Gastroesophageal sphincter (tissue), 4 donors: ENCODE measurements around the gene BST1. TPM values are rescaled to one million over a fixed set of nuclear protein-coding genes. Genes with fewer than 3 reads are reported as not detected.

ENCODE experiments used
- ATAC-seq: fragments of 150-250 bp; one replicate; pipeline ENCODE4 v1.9.1; 2016; ENCODE audit warnings: mild to moderate bottlenecking, moderate library complexity
- H3K27ac ChIP-seq, 4 donors: fragments of 200-600 bp; sonication (generic) in 3 of 4; 1 replicate in 3 of 4; 2 replicates in 1 of 4; pipeline ENCODE4 v1.5.1; 2016 to 2019
- H3K27me3 ChIP-seq: fragments of 200-600 bp; sonication (generic); one replicate; pipeline ENCODE4 v1.5.1; 2019
- H3K36me3 ChIP-seq, 2 donors: fragments of 200-600 bp; sonication (generic); one replicate each; pipeline ENCODE4 v1.5.1; 2019; ENCODE audit warnings: control low read depth in 1 of 2
- H3K4me1 ChIP-seq, 3 donors: fragments of 200-600 bp; sonication (generic); 1 replicate in 2 of 3; 2 replicates in 1 of 3; pipeline ENCODE4 v1.5.1; 2016 to 2019; ENCODE audit warnings: control low read depth in 2 of 3
- H3K4me3 ChIP-seq, 2 donors: fragments of 200-600 bp; sonication (generic); one replicate each; pipeline ENCODE4 v1.5.1; 2019; ENCODE audit warnings: mild to moderate bottlenecking in 1 of 2, moderate library complexity in 1 of 2
- H3K9me3 ChIP-seq, 3 donors: fragments of 200-600 bp; sonication (generic); one replicate each; pipeline ENCODE4 v1.5.1; 2017 to 2019; ENCODE audit warnings: control low read depth in 2 of 3
- EP300 ChIP-seq: sonication (generic); formaldehyde crosslinking; IDR thresholded peaks from one replicate; pipeline ENCODE4 v1.6.1; 2017; ENCODE audit warnings: antibody characterized with exemption, mild to moderate bottlenecking
- POLR2A ChIP-seq, 2 donors: fragments of 450-650 bp; IDR thresholded peaks; one replicate each; pipeline ENCODE4 v1.6.1; 2017; ENCODE audit warnings: antibody characterized with exemption in 2 of 2, mild to moderate bottlenecking in 2 of 2, moderate library complexity in 1 of 2
- POLR2AphosphoS5 ChIP-seq: sonication (generic); formaldehyde crosslinking; IDR thresholded peaks from one replicate; pipeline ENCODE4 v1.6.1; 2017; ENCODE audit warnings: antibody characterized with exemption
- WGBS, 2 donors: methylation state at CpG; one replicate each; pipeline ENCODE4 v1.1.5; 2018; ENCODE audit warnings: low coverage in 1 of 2; 5-methylcytosine and 5-hydroxymethylcytosine counted together
- total RNA-seq, 4 donors: library from RNA; depleted of rRNA; stranded (reverse); fragments of >200 nt; gene quantifications; one replicate each; pipeline ENCODE4 v1.1.0, GENCODE V29; 2016
- TF ChIP-seq, protein P1 (sequence below), 4 experiments: fragments of 200-600 bp in 2 of 4; fragments of 450-650 bp in 2 of 4; sonication (generic) in 1 of 4; IDR thresholded peaks; one replicate each; pipeline ENCODE4 v1.5.1; 2017 to 2019; ENCODE audit warnings: antibody characterized with exemption in 4 of 4, mild to moderate bottlenecking in 2 of 4, moderate library complexity in 2 of 4

BST1 gene
- total RNA-seq, 4 donors from 2014 or later: 0.62 to 9.3 (median 3.3) TPM

GRCh38 chr4:15668566-15669435 lies 34.1 kb upstream of the BST1 start:
- Histone ChIP-seq H3K4me3 (no peak overlapping the region), H3K36me3 (no peaks in the 10 kb centered on the region), H3K27ac (no peak overlapping the region), H3K9me3 (no peaks in the 10 kb centered on the region), H3K27me3 (no peaks in the 10 kb centered on the region), H3K4me1 (no peaks in the 10 kb centered on the region)
- ATAC-seq: no peak
- 57 to 58% methylated on average over 1 of the region's 1 CpG for WGBS, 2 donors
- TF ChIP-seq POLR2A (IDR thresholded peaks at IDR 0.05): no peak
- TF ChIP-seq, protein P1, sequence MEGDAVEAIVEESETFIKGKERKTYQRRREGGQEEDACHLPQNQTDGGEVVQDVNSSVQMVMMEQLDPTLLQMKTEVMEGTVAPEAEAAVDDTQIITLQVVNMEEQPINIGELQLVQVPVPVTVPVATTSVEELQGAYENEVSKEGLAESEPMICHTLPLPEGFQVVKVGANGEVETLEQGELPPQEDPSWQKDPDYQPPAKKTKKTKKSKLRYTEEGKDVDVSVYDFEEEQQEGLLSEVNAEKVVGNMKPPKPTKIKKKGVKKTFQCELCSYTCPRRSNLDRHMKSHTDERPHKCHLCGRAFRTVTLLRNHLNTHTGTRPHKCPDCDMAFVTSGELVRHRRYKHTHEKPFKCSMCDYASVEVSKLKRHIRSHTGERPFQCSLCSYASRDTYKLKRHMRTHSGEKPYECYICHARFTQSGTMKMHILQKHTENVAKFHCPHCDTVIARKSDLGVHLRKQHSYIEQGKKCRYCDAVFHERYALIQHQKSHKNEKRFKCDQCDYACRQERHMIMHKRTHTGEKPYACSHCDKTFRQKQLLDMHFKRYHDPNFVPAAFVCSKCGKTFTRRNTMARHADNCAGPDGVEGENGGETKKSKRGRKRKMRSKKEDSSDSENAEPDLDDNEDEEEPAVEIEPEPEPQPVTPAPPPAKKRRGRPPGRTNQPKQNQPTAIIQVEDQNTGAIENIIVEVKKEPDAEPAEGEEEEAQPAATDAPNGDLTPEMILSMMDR (IDR thresholded peaks at IDR 0.05): no peak
- no peak for TF ChIP-seq POLR2AphosphoS5
- no peak for TF ChIP-seq EP300

DNA sequence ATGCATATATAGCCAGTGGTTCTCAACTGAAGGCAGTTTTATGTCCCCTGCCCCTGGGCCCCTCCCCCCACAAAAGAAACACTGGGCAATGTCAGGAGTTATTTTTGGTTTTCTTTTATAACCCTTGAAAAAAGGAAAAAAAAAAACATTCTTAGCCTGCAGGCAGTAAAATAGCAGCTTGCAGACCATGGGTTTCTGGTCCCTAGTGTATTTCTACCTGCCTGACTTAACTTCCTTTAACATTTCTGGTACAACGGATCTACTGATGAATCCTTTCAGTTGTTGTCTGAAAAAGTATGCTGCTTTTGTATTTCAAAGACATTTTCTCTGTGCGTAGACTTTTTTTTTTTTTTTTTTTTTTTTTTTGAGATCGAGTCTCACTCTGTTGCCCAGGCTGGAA lies 32.3 kb upstream of the BST1 start:
- TF ChIP-seq, protein P1 (IDR thresholded peaks at IDR 0.05): no peak
- TF ChIP-seq EP300 (no peak), POLR2A (IDR thresholded peaks at IDR 0.05) (no peak), POLR2AphosphoS5 (no peak)
- no peaks in the 10 kb centered on the region for H3K9me3 ChIP-seq
- WGBS, 2 donors: 86 to 90% methylated on average over 3 of the region's 3 CpGs

GRCh38 chr4:15672101-15672500 lies 30.8 kb upstream of the BST1 start:
- Histone ChIP-seq H3K36me3 (no peaks in the 10 kb centered on the region), H3K27ac (no peak overlapping the region), H3K4me3 (no peak overlapping the region), H3K9me3 (no peaks in the 10 kb centered on the region), H3K4me1 (no peaks in the 10 kb centered on the region), H3K27me3 (no peaks in the 10 kb centered on the region)
- no peak for ATAC-seq
- 93 to 100% methylated on average over 1 to 3 of the region's 3 CpGs for WGBS, 2 donors
- TF ChIP-seq, protein P1 (IDR thresholded peaks at IDR 0.05): no peak
- TF ChIP-seq EP300: no peak
- no peak for TF ChIP-seq POLR2A (IDR thresholded peaks at IDR 0.05)
- no peak for TF ChIP-seq POLR2AphosphoS5

More for the DNA sequence above, 32.3 kb upstream of the BST1 start:
- H3K4me1 ChIP-seq: no peaks in the 10 kb centered on the region
- H3K36me3 ChIP-seq: no peaks in the 10 kb centered on the region
- H3K27ac ChIP-seq: no peak overlapping the region
- no peak for ATAC-seq
- no peaks in the 10 kb centered on the region for H3K27me3 ChIP-seq
- no peak overlapping the region for H3K4me3 ChIP-seq

GRCh38 chr4:15673337-15673736 lies 29.5 kb upstream of the BST1 start:
- no peaks in the 10 kb centered on the region for H3K9me3 ChIP-seq
- no peaks in the 10 kb centered on the region for H3K27me3 ChIP-seq
- H3K4me1 ChIP-seq: no peaks in the 10 kb centered on the region
- H3K27ac ChIP-seq: no peak overlapping the region
- no peak overlapping the region for H3K4me3 ChIP-seq
- ATAC-seq: no peak
- 83% methylated on average over 1 of the region's 1 CpG for WGBS, 2 donors
- no peaks in the 10 kb centered on the region for H3K36me3 ChIP-seq
- no peak for TF ChIP-seq POLR2A (IDR thresholded peaks at IDR 0.05)
- no peak for TF ChIP-seq EP300
- TF ChIP-seq, protein P1 (IDR thresholded peaks at IDR 0.05): no peak
- TF ChIP-seq POLR2AphosphoS5: no peak

- Histone ChIP-seq H3K4me3 (no peak overlapping the region), H3K4me1 (no peaks in the 10 kb centered on the region), H3K27ac (no peak overlapping the region), H3K9me3 (no peaks in the 10 kb centered on the region), H3K27me3 (no peaks in the 10 kb centered on the region), H3K36me3 (no peaks in the 10 kb centered on the region)
- no peak for TF ChIP-seq POLR2AphosphoS5
- TF ChIP-seq POLR2A (IDR thresholded peaks at IDR 0.05): no peak
- TF ChIP-seq, protein P1 (IDR thresholded peaks at IDR 0.05): no peak
- no peak for TF ChIP-seq EP300
- 83 to 96% methylated on average over 2 of the region's 2 CpGs for WGBS, 2 donors
- ATAC-seq: no peak
These were observed 28.8 kb upstream of the BST1 start for GRCh38 chr4:15674046-15674445.
